Neural crest cell (in vitro differentiated cells): ENCODE results near the gene COX6A2. TPM values are rescaled to one million over a fixed set of nuclear protein-coding genes. Genes with fewer than 3 reads are reported as not detected.

ENCODE experiments used
- DNase-seq: peaks from one replicate; pipeline ENCODE4 v3.0.0; 2021; ENCODE audit warnings: low read depth, mixed read lengths, low spot score
- H3K27ac Mint-ChIP-seq: one replicate; pipeline ENCODE4 v1.8.0; 2021; ENCODE audit warnings: mild to moderate bottlenecking, mixed read lengths; ENCODE audit not compliant: unreplicated experiment
- H3K27me3 Mint-ChIP-seq: 2 replicates; pipeline ENCODE4 v1.8.0; 2021; ENCODE audit warnings: low read depth, mild to moderate bottlenecking, mixed read lengths
- H3K36me3 Mint-ChIP-seq: 2 replicates; pipeline ENCODE4 v1.8.0; 2021; ENCODE audit warnings: low read depth, mild to moderate bottlenecking, mixed read lengths
- H3K4me1 Mint-ChIP-seq: 2 replicates; pipeline ENCODE4 v1.8.0; 2021; ENCODE audit warnings: mixed read lengths
- H3K4me3 Mint-ChIP-seq: one replicate; pipeline ENCODE4 v1.8.0; 2021; ENCODE audit warnings: mild to moderate bottlenecking, mixed read lengths
- H3K9me3 Mint-ChIP-seq: 2 replicates; pipeline ENCODE4 v1.8.0; 2021; ENCODE audit warnings: mixed read lengths
- total RNA-seq: library from RNA; stranded (reverse); gene quantifications from 2 replicates; pipeline ENCODE4 v1.2.1, GENCODE V29; 2021
- TF ChIP-seq, protein P1 (sequence below): fragments of 200-600 bp; sonication (generic); conservative IDR thresholded peaks from 2 replicates; pipeline ENCODE4 v1.5.0; 2021; ENCODE audit warnings: antibody characterized with exemption, mild to moderate bottlenecking

COX6A2 gene
- total RNA-seq, 1 donor from 2014 or later: not detected

DNA sequence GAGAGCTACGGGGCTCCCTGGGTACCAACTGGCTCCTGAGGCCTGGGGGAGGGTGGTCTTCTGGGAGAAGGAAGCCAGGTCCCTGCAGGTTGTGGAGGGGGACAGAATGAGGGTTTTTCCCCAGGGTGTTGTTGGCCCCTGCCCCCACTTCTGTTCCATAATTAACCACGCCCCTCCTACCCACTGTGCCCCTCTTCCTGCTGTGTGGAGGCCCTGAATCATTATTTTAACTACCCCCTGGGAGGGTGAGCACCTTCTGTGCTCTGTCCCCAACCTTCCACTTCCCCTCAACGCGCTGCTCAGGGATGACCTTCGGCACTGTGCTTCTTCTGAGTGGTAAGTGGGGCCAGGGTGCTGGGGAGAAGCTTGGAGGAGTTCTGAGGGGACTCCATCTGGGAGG, 35.1 kb downstream of the COX6A2 start, which contains the start of gene ITGAD:
TSS of gene ITGAD (plus strand) at position 280 of the 400 bp plus-strand sequence. CDS start at position 306, 26 bp downstream.
- no peak for DNase-seq
- Mint-ChIP-seq H3K9me3 (no peaks in the 10 kb centered on the region), H3K27me3 (peaks cover 17% of the 10 kb centered on the region), H3K4me1 (no peaks in the 10 kb centered on the region), H3K36me3 (no peaks in the 10 kb centered on the region), H3K27ac (no peak within 1 kb of the TSS), H3K4me3 (no peak within 1 kb of the TSS)
- TF ChIP-seq, protein P1, sequence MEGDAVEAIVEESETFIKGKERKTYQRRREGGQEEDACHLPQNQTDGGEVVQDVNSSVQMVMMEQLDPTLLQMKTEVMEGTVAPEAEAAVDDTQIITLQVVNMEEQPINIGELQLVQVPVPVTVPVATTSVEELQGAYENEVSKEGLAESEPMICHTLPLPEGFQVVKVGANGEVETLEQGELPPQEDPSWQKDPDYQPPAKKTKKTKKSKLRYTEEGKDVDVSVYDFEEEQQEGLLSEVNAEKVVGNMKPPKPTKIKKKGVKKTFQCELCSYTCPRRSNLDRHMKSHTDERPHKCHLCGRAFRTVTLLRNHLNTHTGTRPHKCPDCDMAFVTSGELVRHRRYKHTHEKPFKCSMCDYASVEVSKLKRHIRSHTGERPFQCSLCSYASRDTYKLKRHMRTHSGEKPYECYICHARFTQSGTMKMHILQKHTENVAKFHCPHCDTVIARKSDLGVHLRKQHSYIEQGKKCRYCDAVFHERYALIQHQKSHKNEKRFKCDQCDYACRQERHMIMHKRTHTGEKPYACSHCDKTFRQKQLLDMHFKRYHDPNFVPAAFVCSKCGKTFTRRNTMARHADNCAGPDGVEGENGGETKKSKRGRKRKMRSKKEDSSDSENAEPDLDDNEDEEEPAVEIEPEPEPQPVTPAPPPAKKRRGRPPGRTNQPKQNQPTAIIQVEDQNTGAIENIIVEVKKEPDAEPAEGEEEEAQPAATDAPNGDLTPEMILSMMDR: no peak

DNA sequence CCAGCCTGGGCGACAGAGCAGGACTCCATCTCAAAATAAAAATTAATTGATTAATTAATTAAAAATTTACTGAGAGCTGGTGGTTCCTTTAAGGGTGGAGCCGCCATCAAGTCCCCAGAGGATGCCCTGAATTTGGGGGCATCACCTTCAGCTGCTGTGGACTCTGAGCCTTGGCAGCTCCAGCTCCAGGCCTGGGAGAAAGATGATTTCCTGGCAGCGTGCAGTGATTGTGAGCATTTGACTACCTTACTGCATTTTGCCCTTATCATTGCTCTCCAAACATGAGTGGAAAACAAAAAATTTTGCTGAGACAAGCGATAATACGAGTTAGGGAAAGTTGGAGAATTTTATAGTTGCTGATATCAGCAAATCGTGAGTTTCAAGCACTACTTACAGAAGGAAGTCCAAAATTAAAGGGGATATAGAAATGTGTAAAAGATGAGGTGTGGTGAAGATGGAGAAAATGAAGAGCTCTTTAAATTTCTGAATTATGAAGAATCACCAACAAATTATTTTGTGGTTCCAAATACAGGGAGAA, 37.6 kb downstream of the COX6A2 start:
- Mint-ChIP-seq H3K36me3 (no peaks in the 10 kb centered on the region), H3K4me1 (peaks cover 6% of the 10 kb centered on the region), H3K9me3 (no peaks in the 10 kb centered on the region)

DNA sequence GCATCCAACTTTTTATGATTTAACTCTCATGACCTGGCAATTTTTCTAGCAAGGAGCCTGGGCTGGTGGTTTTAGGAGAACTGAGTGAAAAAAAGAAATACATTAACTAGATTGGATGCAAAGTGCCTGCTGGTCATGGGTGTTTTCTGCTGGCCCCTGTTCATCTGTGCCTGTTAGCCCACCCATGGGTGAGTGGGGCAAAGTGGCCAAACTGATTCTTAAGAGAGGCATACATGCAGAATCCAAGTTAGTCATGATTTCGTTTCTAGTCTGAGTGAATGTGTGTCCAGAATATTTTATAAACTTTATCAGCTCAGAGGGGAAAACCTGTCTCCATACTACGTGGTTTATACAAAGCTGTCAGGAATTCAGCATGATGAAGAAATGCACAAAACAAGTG, 39.6 kb downstream of the COX6A2 start:
- Mint-ChIP-seq H3K4me3 (no peak overlapping the region), H3K4me1 (peaks cover 6% of the 10 kb centered on the region), H3K36me3 (no peaks in the 10 kb centered on the region), H3K27me3 (peaks cover 39% of the 10 kb centered on the region), H3K27ac (no peak overlapping the region), H3K9me3 (no peaks in the 10 kb centered on the region)
- TF ChIP-seq, protein P1: no peak
- no peak for DNase-seq

More for the DNA sequence above, 37.6 kb downstream of the COX6A2 start:
- no peak overlapping the region for H3K4me3 Mint-ChIP-seq
- no peak for DNase-seq
- H3K27me3 Mint-ChIP-seq: peaks cover 32% of the 10 kb centered on the region
- TF ChIP-seq, protein P1: no peak
- no peak overlapping the region for H3K27ac Mint-ChIP-seq

GRCh38 chr16:31386157-31386984, 41.8 kb downstream of the COX6A2 start:
- no peak overlapping the region for H3K4me3 Mint-ChIP-seq
- TF ChIP-seq, protein P1: no peak
- no peak overlapping the region for H3K27ac Mint-ChIP-seq
- peaks cover 42% of the 10 kb centered on the region for H3K27me3 Mint-ChIP-seq
- H3K9me3 Mint-ChIP-seq: no peaks in the 10 kb centered on the region
- DNase-seq: no peak
- peaks cover 6% of the 10 kb centered on the region for H3K4me1 Mint-ChIP-seq
- H3K36me3 Mint-ChIP-seq: no peaks in the 10 kb centered on the region

DNA sequence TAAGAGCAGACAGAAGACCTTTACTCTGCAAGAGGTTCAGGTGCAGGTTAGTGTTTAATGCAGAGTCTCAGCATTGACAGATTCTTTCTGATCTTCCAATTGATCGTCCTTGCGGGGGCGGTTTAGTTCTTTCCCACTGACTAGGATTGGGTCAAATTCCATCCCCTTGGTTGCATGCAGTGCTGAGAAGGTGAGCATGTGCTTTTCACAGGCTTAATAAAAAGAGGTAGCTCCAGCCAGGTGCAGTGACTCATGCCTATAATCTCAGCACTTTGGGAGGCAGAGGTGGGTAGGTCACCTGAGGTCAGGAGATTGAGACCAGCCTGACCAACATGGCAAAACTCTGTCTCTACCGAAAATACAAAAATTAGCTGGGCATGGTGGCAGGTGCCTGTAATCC, 42.5 kb downstream of the COX6A2 start:
- no peak for DNase-seq
- no peak overlapping the region for H3K27ac Mint-ChIP-seq
- H3K4me3 Mint-ChIP-seq: no peak overlapping the region
- H3K36me3 Mint-ChIP-seq: no peaks in the 10 kb centered on the region
- peaks cover 42% of the 10 kb centered on the region for H3K27me3 Mint-ChIP-seq
- no peaks in the 10 kb centered on the region for H3K9me3 Mint-ChIP-seq
- TF ChIP-seq, protein P1: no peak
- H3K4me1 Mint-ChIP-seq: peaks cover 6% of the 10 kb centered on the region
